NCI-H226 (cell line): ENCODE results near the gene SLC39A11.

Experiments
- DNase-seq: peaks from one replicate; pipeline ENCODE4 v3.0.0-alpha.2; 2015

The SLC39A11 gene

DNA sequence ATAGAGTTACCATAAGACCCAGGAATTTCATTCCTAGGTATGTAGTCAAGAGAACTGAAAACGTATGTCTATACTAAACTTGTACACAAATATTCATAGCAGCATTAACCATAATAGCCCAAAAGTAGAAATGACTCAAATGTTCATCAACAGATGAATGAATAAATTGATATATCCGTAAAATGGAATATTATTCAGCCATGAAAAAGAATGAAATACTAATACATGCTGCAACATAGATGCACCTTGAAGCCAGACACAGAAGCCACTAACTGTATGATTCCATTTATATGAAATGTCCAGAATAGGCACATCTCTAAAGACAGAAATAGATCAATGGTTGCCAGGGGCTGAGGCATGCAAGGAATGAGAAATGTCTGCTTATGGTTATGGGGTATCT, 484.1 kb downstream of the SLC39A11 start:
- no peak for DNase-seq

DNA sequence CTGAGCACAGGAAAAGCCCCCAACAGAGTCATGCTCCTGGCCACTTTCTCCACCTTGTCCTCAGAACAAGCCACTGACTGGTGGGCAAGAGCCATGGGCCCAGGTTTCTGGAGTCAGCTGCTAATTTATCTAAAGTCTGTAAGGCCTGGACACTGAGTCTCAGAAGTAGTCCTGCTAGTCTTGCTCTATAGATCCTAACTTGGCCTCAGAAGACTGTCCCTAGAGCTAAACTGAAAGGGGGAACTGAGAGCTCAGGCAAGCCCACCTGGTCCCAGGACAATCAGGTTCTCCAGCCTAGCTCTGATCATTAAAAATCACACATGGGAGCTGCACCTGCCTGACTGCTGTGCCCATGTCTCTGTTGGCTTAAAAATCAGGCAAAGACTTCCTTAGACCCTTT, 485.8 kb downstream of the SLC39A11 start:
- DNase-seq, result no peak

DNA sequence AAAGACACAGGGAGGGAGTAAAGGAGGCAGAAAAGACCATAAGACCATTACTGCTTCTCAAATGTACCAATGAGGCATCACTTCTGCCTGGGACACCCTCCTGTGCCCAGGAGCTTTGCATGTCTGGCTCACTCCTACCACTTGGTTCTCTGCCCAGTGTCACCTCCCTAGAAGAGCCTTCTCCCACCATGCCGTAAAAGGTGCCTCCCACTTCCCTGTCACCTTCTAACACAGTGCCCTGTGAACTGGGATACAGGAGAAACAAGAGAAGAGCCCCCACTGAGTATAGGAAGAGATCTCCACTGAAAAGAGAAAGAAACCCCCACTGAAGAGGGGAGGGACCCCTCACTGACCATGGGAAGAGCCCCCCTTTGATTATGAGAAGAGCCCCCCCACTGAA, 486.9 kb downstream of the SLC39A11 start:
- no peak for DNase-seq

DNA sequence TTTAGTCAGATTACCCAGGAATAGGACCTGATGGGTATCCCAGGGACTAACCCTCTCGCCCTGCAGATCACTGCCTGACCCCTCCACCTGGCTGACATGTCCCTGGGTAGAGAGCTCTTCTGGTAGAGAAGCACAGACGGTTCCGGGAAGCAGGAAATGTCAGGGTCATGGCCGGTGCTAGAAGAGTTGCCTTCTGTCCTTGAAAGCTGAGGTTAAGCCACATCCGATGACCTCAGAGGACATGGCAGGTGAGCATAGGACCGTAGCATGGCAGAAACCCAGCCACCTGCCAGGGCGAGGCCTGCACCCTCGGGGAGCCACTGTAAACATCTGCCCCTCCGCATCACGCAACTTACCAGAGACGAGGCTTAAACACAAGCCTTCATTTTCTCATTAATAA, 488.0 kb downstream of the SLC39A11 start:
- no peak for DNase-seq

- no peak for DNase-seq
Measured at GRCh38 chr17:72603420-72604242, 488.9 kb downstream of the SLC39A11 start.

- DNase-seq, result no peak
Measured at GRCh38 chr17:72602517-72603419, 489.7 kb downstream of the SLC39A11 start.

GRCh38 chr17:72600934-72601333, 491.6 kb downstream of the SLC39A11 start:
- DNase-seq, result peak; percentile 35

GRCh38 chr17:72599891-72600290, 492.6 kb downstream of the SLC39A11 start:
- DNase-seq, result no peak

- DNase-seq, result no peak
Measured at GRCh38 chr17:72598695-72599094, 493.8 kb downstream of the SLC39A11 start.

- DNase-seq, result no peak
Measured at GRCh38 chr17:72597354-72598087, 495.0 kb downstream of the SLC39A11 start.
